HG03095 (cell line): ENCODE data around the gene RAP1GAP.
"Not testable (repeated sequence)": the region's sequence is repeated elsewhere in the genome, so short reads cannot be mapped to it uniquely, and the experiment has no call there.

Experiments used
- ATAC-seq: cut with Tn5 transposase; IDR thresholded peaks from one replicate; pipeline ENCODE4 v1.9.1; 2021; ENCODE audit warnings: moderate library complexity; ENCODE audit not compliant: unreplicated experiment

The RAP1GAP gene

GRCh38 chr1:21574466-21575151 is 94.5 kb downstream of the RAP1GAP start:
- ATAC-seq, result no peak

DNA sequence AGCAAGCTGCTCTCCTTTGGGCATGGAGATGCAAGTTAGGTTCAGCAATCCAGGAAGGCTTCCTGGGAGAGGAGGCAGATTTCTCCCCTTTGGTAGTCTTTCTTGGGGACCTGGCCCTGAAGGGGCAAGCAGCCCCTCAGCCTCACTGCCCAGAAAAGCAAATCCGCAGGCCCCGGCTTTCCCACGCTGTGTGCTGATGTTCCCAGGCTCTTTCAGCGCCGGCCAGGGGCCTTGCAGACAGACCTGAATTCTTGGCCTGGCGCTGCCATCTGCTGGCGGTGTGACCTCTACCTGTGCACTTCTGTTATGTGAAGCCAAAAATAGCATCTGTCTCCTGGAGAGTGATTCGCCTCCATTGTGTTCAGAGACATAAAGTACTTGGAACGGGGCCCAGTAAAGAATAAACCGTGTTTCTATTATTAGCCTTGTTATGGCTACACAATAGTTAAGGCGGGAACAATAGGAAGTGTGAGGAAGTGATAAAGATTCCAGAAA is 95.1 kb downstream of the RAP1GAP start:
- no peak for ATAC-seq

GRCh38 chr1:21573475-21573874 is 95.7 kb downstream of the RAP1GAP start:
- no peak for ATAC-seq

DNA sequence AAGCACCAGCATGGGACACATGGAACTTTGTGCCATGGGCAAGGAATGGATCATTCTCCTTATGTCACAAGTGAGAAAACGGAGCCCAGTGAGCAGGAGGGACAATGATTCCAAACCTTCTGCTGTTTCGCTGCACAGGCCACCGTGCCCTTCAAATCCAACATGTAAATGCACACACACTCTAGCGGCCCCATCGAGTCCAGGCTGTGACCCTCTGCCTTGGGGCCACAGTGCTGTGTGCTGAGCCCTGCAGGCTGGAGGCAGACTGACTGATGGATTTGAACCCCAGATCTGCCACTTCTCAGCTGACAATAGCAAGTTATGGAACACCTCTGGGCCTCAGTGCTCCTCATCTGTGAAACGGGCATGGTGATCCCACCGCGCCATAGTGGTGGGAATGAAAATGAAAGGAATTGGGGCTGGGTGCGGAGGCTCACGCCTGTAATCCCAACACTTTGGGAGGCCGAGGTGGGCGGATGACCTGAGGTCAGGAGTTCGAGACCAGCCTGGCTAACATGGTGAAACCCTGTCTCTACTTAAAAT is 96.4 kb downstream of the RAP1GAP start:
- ATAC-seq, result no peak

GRCh38 chr1:21572221-21572620 is 96.9 kb downstream of the RAP1GAP start:
- ATAC-seq, result no peak

DNA sequence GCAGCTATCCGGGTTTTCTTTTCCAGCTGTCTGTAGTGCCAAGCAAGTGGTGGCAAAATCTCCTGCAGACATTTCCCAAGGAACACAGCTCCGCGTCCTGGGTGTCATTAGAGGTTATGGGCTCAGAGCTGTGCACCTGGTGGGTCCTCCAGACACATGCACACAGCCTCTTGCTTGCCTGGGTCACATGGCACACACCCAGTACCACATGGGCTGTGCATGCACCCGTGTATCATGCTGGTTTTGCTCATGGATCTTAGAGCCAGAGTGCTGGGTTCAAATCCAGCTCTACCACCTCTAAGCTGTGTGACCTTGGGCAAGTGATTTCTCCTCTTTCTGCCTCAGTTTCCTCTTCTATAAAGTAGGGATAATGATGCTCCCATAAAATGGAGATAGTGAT is 98.3 kb downstream of the RAP1GAP start:
- no peak for ATAC-seq

- no peak for ATAC-seq
These were observed 98.7 kb downstream of the RAP1GAP start for GRCh38 chr1:21570528-21570875.

GRCh38 chr1:21569820-21570527 is 99.2 kb downstream of the RAP1GAP start:
- ATAC-seq, result no peak

DNA sequence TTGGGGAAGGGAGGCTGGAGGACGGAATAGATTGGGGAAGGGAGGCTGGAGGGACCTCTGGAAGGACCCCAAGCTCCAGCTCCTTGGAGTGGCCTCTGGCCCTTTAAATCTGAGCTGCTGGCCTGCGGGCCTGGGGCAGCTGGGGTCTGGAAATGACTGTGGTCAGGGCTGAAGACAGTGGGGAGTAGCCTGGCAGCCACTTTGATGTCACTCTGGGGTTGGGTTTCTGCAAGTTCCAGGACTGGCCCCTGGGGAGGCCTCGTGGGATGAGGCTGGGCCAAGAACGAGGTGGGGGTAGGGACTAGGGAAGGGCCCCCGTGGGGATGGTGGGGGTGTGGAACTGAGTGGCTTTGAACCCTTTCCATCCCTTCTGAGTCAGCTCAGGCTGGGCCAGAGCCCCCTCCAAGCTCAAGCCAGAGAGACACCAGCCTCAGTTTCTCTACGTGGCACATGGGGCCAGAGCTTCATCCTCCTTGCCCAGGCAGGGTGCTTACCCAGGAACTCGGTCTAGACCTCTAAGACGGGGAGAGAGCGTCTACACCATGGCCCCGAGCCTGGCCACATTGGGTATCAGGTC is 100.3 kb downstream of the RAP1GAP start:
- no peak for ATAC-seq

DNA sequence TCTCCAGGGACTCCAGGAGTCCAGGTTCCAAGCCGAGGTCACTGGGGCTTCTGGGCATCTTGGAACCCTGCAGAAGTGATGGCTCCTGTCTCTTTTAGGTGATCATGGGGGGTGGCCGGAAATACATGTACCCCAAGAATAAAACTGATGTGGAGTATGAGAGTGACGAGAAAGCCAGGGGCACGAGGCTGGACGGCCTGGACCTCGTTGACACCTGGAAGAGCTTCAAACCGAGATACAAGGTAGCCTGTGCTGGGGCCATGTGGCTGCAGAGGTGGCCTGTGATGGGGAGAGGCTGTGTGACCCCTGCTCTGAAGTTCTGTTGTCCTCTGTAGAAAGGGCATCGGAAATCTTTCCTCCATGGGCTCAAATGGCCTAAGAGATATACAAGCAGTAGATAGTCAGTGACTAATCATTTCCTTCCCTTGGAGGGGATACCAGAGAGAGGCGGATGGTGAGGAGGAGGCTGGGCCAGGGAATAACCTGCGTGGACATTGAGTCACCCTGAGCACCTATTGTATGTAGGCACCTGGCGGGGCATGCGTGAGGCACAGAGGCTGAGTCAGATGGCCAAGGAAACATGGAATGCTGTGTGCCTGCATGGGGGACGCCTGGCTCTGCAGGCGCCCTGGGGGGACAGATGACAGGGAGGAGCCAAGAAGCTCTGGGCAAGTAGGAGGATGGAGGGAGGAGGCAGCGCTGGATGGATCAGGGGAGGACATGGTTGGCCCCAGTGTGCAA is 101.0 kb downstream of the RAP1GAP start:
- ATAC-seq, result no peak

DNA sequence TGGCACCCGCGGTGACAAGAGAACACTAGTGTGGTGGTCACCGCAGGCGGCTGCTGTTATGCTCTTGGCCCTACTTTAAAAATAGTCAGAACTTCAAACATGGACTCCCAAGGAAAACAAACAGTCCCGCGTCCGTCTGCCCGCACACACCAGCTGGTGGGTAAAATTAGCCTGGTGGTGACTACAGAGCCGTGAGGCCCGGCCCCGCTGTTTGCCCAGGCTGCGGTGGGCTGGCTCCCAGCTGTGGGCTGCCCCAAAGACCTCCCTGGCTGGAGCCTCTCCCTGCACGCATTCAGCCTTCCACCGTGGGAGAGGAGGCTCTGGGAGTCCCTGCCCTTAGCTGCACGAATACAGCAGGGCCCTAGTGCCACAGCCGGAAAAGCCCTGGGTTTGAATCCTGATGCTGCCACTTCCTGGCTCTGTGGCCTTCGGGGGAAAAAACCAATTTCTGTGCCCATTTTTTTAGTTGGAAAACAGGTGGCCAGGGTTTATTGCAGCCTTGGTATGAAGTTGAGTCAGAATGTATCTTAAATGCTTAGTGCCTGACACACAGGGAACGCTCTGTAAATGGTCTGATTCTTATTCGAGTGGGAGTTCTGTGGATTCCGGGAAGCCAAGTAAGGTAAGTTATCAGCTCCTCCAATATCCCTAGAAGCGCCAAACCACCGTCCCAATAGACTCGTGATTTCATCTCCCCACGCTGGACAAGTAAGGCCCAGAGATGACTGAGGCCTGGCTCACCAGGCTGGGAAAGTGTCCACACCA is 101.7 kb downstream of the RAP1GAP start:
- no peak for ATAC-seq

GRCh38 chr1:21566361-21566760 is 102.8 kb downstream of the RAP1GAP start:
- ATAC-seq, result not testable (repeated sequence)

DNA sequence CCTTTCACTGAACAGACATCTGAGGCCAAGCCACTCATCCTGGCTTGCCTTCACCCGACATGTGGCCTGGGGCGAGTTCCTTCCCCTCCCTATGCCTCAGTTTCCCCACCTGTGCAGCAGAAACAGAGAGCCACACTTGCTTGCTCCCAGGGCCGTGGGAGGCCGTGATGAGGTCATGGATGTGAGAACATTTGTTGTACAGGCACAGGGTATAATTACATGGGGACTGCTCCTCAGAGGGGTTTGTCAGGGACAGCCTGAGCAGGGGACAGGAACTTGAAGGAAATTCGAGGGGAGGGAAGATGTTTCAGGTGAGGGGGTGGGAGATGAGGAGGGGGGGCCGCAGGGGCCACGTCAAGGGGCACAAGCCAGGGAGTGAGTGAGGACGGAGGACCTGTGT is 103.9 kb downstream of the RAP1GAP start:
- ATAC-seq, result no peak

GRCh38 chr1:21564521-21565095 is 104.5 kb downstream of the RAP1GAP start:
- no peak for ATAC-seq

DNA sequence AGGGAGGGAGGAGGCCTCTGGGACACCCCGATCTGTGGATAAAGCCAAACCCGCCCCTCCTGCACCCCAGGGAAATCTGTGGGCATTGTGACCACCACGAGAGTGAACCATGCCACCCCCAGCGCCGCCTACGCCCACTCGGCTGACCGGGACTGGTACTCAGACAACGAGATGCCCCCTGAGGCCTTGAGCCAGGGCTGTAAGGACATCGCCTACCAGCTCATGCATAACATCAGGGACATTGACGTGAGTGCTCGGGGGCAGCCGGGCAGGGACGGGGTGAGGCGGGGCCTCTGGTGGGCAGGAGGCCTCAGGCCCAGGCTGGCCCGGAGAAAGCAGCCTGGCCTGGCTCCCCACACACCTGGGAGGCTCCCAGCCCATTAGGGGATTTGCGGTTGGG is 105.2 kb downstream of the RAP1GAP start:
- no peak for ATAC-seq

DNA sequence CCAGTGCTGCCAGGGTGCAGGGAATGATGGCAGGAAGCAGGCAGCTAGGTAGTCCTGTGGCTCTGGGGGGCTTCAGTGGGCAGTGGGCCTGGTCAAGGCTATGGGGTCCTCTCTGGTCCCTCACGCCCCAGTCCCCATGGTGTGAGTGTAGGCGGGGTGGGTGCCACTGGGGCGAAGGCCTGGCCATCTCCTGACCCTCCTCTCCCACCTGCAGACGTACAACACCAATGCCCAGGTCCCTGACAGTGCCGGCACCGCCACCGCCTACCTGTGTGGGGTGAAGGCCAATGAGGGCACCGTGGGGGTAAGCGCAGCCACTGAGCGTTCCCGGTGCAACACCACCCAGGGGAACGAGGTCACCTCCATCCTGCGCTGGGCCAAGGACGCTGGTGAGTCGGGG is 106.3 kb downstream of the RAP1GAP start:
- no peak for ATAC-seq

DNA sequence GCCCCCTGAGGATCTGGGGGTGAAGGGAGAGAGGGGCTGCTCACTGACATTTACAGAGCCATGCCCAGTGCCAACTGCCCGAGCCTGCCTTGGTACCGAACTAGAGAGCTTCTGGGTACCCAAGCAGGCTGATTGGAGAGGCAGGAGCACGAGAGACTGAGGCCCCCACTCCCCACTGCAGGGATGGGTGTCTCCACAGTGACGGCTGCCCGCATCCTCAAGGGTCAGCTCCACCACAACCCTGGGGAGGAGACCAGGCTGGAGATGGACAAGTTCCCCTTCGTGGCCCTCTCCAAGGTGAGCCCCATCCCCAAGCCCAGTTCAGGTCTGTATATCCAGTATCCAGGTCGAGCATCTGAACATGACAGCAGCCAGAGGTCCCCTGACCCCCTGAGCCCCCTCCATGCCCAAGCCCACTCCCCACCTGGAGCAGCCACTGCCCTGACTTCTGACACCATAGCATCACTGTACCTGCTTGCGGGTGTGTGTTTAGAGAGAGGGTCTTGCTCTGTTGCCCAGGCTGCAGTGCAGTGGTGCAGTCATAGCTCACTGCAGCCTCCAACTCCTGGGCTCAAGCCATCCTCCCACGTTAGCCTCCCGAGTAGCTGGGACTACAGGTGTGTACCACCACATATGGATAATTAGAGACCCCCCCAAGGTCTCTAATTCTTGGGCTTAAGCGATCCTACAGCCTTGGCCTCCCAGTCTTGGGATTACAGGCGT is 108.1 kb downstream of the RAP1GAP start:
- no peak for ATAC-seq

DNA sequence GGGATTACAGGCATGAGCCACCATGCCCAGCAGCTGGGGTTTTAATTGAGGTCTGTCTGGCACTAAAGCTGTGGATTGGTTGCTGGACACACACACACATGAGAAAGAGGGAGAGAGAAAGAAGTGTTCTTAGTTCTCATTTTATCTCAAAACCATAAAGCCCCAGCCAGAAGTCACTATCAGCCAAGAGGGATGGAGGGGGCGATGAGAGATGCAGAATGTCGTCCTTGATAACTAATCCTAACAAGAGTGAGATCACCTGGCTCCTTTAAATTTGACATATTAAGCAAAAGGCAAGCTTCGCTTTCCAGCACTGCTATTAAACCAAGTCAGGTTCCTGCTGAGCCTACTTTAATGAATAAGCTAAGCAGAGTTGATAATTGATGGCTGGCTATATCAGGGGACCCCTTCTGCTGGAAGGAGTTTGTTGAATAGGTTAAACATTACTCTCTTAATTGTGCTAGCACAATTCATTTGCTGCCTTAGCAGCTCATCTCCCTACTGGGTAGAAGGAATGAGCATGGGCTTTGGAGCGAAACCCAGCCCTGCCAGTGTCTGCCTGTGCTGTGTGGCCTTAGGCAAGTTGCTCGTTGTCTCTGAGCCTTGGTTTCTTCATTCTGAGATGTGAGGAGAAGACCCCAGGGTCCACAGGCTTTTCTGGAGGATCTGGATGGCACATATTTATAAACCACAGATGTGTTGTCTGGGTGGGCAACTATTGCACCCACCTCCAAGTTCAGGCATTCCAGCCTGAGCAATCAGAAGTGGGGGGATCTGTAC is 109.2 kb downstream of the RAP1GAP start:
- no peak for ATAC-seq
